ENCODE measurements around the gene HIC2.

DNA sequence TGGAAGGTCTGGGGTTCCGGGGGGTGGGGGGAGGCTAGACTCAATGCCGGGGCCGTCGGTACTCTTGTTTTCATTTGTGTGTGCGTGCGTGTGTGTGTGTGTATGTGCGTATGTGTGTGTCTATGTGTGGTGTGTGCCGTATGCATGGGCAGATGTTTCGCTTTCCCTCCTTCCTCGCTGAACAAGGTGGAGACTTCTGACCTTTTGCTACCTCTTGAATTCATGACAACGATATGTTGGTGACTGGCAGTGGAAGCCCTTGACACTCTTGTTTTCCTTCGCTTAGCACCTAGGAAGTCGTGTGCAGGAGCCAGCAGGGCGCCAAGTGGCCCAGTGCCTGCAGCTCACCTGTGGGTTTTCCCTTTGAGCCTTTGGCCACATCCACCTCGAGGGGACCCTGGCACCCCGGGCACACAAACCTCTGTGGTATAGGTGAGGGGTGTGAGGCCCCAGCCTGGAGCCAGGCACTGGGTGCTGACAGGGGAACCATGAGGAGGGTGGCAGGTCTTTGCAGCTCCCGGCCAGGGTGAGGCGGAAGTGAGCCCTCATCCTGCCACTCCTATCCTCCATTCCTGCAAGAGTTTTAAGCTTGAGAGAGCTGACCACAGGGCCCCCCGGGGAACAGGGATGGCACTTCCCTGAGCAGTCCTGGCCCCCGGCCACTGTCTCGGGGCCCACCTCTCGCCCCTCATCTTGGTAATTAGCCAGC is 30.7 kb downstream of the HIC2 start:
- TF ChIP-seq FOXK2 (IDR thresholded peaks at IDR 0.05) (no peak), NFRKB (IDR thresholded peaks at IDR 0.05) (no peak), BHLHE40 (IDR thresholded peaks at IDR 0.05; ENCODE audit: borderline replicate concordance) (no peak)

Measured in HEK293T (cell line).